Vagina (tissue), 2 donors: ENCODE results near the gene UBR4. TPM values are rescaled to one million over a fixed set of nuclear protein-coding genes. Genes with fewer than 3 reads are reported as not detected.

Experiments used
- DNase-seq, 2 donors: peaks; one replicate each; pipeline ENCODE4 v3.0.0-alpha.2; 2017; ENCODE audit errors: extremely low spot score in 2 of 2
- H3K27ac ChIP-seq: fragments of 200-600 bp; sonication (generic); one replicate; pipeline ENCODE4 v1.5.1; 2019
- H3K27me3 ChIP-seq: fragments of 200-600 bp; sonication (generic); one replicate; pipeline ENCODE4 v1.5.1; 2019
- H3K36me3 ChIP-seq, 2 donors: fragments of 200-600 bp; sonication (generic); one replicate each; pipeline ENCODE4 v1.5.1; 2017 to 2019
- H3K4me1 ChIP-seq: fragments of 200-600 bp; sonication (generic); one replicate; pipeline ENCODE4 v1.5.1; 2019
- H3K4me3 ChIP-seq, 2 donors: fragments of 200-600 bp; sonication (generic); 1 replicate in 1 of 2; 2 replicates in 1 of 2; pipeline ENCODE4 v1.5.1; 2016 to 2019
- H3K9me3 ChIP-seq: fragments of 200-600 bp; sonication (generic); one replicate; pipeline ENCODE4 v1.5.1; 2019
- POLR2A ChIP-seq, 2 donors: fragments of 450-650 bp; IDR thresholded peaks; one replicate each; pipeline ENCODE4 v1.6.1; 2017; ENCODE audit warnings: antibody characterized with exemption in 2 of 2, mild to moderate bottlenecking in 2 of 2, moderate library complexity in 2 of 2
- POLR2AphosphoS5 ChIP-seq, 2 donors: sonication (generic); formaldehyde crosslinking; IDR thresholded peaks; one replicate each; pipeline ENCODE4 v1.9.0; 2017; ENCODE audit warnings: antibody characterized with exemption in 2 of 2, mild to moderate bottlenecking in 2 of 2, low read depth in 1 of 2; ENCODE audit not compliant: insufficient read depth in 1 of 2
- intact Hi-C: fragments of 100-400 bp; cut with DNase I; formaldehyde crosslinking; loops from one replicate; pipeline ENCODE4 v1.15.1; 2023
- total RNA-seq: library from RNA; depleted of rRNA; stranded (reverse); fragments of >200 nt; gene quantifications from one replicate; pipeline ENCODE4 v1.2.3, GENCODE V29; 2016
- TF ChIP-seq, protein P1 (sequence below), 3 experiments: fragments of 450-650 bp in 2 of 3; fragments of 200-600 bp in 1 of 3; sonication (generic) in 1 of 3; IDR thresholded peaks; one replicate each; pipeline ENCODE4 v1.5.1; 2017 to 2019; ENCODE audit warnings: antibody characterized with exemption in 3 of 3, mild to moderate bottlenecking in 2 of 3, moderate library complexity in 2 of 3

UBR4 gene
- total RNA-seq, 1 donor from 2014 or later: 157 TPM

DNA sequence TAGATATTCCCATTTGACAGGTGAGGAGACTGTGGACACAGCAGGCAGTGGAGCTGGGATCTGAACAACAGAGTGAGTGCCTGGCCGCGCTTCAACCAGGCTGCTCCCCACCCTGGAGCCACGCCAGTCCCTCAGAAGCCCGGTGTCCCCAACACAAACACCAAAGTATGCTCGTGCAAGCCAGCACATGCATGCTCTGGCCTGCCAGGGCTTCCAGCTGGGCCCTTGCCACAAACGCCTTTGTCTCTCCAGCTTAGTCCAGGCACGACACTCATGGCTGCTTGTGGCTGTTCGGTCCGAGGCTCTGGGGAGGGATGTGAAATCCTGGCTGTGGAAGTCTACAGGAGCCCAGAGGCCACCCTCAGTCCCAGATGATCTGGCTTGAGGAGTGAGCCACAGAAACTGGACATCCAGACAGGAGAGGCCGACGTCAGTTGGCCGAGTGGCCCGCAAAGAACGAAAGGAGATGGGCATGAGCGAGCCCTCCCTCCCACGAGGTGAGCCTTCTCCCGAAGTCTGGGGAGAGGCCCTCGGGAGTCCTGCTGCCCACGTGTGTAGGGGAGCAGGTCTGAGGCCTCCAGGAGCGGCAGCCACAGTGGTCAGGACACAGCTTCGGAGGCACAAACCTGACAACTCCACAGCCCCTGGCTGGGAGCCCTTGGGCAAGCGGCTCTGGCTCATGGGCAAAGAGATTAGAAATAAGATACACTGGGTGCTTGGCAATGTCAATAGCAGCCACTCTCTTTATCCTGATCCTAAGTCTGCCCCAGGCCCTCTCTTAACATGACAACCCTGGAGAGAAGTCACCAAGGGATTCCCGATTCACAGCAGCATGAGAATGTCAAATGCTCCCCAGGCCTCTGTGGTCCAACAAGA, 136.5 kb downstream of the UBR4 start:
- H3K9me3 ChIP-seq: no peaks in the 10 kb centered on the region
- H3K27ac ChIP-seq: peak overlapping the region; percentile 79
- peaks cover 0 to 45% of the 10 kb centered on the region in 2 donors for H3K36me3 ChIP-seq
- no peak for DNase-seq
- no peaks in the 10 kb centered on the region for H3K27me3 ChIP-seq
- H3K4me1 ChIP-seq: peaks cover 49% of the 10 kb centered on the region
- intact Hi-C loops: no loop called here
- TF ChIP-seq, protein P1, sequence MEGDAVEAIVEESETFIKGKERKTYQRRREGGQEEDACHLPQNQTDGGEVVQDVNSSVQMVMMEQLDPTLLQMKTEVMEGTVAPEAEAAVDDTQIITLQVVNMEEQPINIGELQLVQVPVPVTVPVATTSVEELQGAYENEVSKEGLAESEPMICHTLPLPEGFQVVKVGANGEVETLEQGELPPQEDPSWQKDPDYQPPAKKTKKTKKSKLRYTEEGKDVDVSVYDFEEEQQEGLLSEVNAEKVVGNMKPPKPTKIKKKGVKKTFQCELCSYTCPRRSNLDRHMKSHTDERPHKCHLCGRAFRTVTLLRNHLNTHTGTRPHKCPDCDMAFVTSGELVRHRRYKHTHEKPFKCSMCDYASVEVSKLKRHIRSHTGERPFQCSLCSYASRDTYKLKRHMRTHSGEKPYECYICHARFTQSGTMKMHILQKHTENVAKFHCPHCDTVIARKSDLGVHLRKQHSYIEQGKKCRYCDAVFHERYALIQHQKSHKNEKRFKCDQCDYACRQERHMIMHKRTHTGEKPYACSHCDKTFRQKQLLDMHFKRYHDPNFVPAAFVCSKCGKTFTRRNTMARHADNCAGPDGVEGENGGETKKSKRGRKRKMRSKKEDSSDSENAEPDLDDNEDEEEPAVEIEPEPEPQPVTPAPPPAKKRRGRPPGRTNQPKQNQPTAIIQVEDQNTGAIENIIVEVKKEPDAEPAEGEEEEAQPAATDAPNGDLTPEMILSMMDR (IDR thresholded peaks at IDR 0.05): no peak
- TF ChIP-seq POLR2AphosphoS5 (IDR thresholded peaks at IDR 0.05; ENCODE audit: insufficient read depth in 1 of 2, low read depth in 1 of 2) (peak in 1 of 2 donors; percentile 22), POLR2A (IDR thresholded peaks at IDR 0.05) (no peak)
- no peak overlapping the region for H3K4me3 ChIP-seq

DNA sequence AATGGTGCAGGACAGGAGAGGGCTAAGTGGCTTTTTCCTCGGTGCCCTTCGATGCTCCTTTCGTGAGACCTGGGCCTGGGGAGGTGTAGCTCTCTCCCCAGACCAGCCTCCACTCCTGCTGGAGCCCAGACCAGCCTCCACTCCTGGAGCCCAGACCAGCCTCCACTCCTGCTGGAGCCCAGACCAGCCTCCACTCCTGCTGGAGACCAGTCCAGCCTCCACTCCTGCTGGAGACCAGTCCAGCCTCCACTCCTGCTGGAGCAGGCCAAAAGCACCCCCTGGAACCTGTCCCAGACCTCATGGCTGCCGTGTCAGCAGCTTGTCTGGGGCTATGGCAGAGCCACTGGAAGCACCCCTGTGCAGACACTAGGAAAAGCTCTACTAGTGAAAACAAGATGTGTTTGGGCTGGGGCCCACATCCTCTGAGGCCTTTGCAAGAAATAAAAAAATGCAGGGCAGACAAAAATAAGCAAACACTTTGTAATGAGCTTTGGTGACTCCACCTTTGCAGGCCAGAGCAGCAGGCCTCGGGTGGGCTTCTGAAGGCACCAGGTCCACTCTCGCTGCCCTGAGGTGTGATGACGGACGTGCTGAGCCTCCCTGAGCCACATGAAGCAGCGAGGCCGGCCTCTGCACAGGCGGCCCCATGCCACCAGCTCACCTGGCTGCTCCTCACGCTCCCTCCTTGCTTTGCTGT, 137.6 kb downstream of the UBR4 start:
- Histone ChIP-seq H3K4me1 (peaks cover 40% of the 10 kb centered on the region), H3K36me3 (peaks cover 0 to 37% of the 10 kb centered on the region in 2 donors), H3K27ac (peak overlapping the region; percentile 79), H3K9me3 (no peaks in the 10 kb centered on the region), H3K27me3 (no peaks in the 10 kb centered on the region), H3K4me3 (no peak overlapping the region)
- TF ChIP-seq, protein P1 (IDR thresholded peaks at IDR 0.05): no peak
- TF ChIP-seq POLR2A (IDR thresholded peaks at IDR 0.05) (no peak), POLR2AphosphoS5 (IDR thresholded peaks at IDR 0.05; ENCODE audit: insufficient read depth in 1 of 2, low read depth in 1 of 2) (no peak)
- intact Hi-C loops: no loop called here
- no peak for DNase-seq

DNA sequence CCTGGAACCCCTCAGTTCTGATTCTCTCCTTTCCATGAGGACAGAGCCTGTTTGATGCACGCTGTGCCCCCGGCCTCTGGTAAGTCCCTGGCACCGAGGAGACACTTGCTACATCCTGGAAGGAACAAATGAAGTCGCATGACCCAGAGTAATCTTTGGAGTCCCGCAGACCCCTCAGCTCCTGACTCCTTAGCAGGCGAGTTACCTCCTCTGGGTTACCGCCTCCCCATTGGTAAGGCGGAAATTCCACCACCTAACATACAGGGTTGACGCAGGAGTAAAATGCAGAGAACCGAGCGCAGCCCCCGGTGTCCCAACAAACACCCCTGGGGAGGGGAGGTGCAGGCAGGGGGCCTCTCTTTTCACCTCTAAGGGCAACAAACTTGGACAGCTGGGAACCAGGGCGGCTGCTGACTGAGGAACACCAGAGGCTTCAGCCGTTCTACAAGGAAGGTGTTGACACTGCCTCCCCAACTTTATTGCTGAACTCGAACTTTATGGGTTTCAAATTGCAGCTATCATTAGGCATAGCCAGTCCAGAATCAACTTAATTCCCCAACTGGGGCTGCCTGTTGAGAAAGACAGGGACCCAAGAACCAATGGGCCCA, 138.3 kb downstream of the UBR4 start:
- no peak for DNase-seq
- TF ChIP-seq POLR2A (IDR thresholded peaks at IDR 0.05) (no peak), POLR2AphosphoS5 (IDR thresholded peaks at IDR 0.05; ENCODE audit: insufficient read depth in 1 of 2, low read depth in 1 of 2) (no peak)
- TF ChIP-seq, protein P1 (IDR thresholded peaks at IDR 0.05): no peak
- Histone ChIP-seq H3K4me3 (no peak overlapping the region), H3K27me3 (no peaks in the 10 kb centered on the region), H3K4me1 (peaks cover 39% of the 10 kb centered on the region), H3K27ac (no peak overlapping the region), H3K9me3 (no peaks in the 10 kb centered on the region), H3K36me3 (peaks cover 0 to 30% of the 10 kb centered on the region in 2 donors)
- intact Hi-C loops: no loop called here

DNA sequence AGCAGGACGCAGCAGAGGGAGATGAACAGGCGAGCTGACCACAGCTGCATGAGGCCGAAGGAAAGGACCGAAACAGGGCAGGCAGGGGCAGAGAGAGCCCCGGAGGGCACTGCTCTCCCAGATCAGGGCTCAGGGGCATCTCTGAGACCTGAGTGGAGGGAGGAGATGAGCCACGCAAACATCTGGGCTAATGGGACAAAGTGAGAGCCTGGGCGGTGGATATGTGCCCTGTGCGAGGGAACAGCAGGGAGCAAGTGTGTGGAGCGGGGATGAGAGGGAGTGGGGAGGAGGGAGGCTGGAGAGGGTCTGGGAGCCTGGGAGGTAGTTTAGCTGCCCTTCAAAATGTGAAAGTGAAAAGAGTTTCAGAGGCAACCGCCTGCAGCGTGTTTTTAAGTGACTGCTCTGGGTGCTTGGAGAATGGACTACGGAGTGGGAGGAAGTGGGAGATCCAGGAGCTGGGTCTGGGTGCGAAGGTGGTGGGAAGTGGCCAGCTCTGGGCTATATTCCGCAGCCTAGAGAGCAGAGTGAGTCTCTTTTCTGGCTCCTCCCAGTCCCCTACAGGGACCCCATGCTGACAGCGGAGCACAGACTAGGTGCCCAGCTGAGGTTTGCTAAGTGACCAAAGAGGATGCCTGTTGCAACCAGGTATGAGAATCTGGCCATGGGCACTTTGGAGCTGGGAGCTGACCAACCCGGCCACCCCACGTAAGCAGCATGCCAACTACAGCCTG, 139.0 kb downstream of the UBR4 start:
- no peak for DNase-seq
- Histone ChIP-seq H3K9me3 (no peaks in the 10 kb centered on the region), H3K36me3 (peaks cover 0 to 23% of the 10 kb centered on the region in 2 donors), H3K27ac (no peak overlapping the region), H3K4me3 (no peak overlapping the region), H3K27me3 (no peaks in the 10 kb centered on the region), H3K4me1 (peaks cover 41% of the 10 kb centered on the region)
- intact Hi-C loops: no loop called here
- TF ChIP-seq POLR2A (IDR thresholded peaks at IDR 0.05) (no peak), POLR2AphosphoS5 (IDR thresholded peaks at IDR 0.05; ENCODE audit: insufficient read depth in 1 of 2, low read depth in 1 of 2) (no peak)
- TF ChIP-seq, protein P1 (IDR thresholded peaks at IDR 0.05): no peak
